RKO (cell line): ENCODE data around the gene AMOTL1.

ENCODE experiments used
- DNase-seq: peaks from one replicate; pipeline ENCODE4 v3.0.0-alpha.2; 2016; ENCODE audit warnings: low spot score

Gene AMOTL1

GRCh38 chr11:94741022-94741679, 27.0 kb upstream of the AMOTL1 start:
- DNase-seq = no peak

GRCh38 chr11:94742665-94743064, 25.5 kb upstream of the AMOTL1 start:
- DNase-seq = no peak

DNA sequence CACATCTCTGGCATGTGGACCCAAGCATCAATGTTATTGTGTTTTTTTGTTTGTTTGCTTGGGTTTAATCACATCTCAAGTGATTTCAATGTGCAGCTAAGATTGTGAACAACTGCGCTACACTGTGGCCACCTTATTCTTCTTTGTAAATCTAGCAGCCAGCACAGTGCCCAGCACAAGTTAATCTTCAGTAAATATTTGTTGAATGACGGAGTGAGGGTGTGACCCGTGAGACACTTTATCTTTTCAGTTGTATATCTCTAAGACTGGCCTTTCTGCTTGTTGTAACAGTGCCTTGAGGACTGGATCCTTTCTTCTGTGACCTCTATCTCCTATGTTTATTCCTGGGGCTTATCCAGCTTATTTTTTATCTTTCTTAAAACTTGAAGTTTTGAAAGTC, 21.4 kb upstream of the AMOTL1 start:
- no peak for DNase-seq

GRCh38 chr11:94747146-94747545, 21.0 kb upstream of the AMOTL1 start:
- DNase-seq = no peak

DNA sequence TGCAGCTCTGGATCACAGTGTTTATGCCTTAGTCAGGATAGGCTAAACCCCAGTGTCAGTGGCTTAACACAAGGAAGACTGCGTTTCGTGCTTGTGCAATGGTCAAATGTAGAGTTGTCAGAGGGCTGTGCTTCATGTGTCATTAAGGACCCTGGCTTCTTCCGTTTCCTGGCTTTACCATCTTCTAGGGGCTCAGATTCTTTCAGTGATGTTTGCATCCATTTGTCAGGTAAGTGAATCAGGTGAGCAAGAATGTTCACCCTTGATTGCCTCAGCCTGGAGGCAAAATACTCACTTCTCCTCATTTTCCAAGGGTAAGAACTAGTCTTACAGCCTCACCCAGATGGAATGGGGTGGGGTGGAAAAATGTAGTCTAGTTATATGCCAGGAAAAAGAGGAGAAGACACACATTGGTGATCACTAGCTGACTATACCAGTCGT, 20.5 kb upstream of the AMOTL1 start:
- DNase-seq = no peak

GRCh38 chr11:94749369-94749768, 18.8 kb upstream of the AMOTL1 start:
- DNase-seq = no peak

DNA sequence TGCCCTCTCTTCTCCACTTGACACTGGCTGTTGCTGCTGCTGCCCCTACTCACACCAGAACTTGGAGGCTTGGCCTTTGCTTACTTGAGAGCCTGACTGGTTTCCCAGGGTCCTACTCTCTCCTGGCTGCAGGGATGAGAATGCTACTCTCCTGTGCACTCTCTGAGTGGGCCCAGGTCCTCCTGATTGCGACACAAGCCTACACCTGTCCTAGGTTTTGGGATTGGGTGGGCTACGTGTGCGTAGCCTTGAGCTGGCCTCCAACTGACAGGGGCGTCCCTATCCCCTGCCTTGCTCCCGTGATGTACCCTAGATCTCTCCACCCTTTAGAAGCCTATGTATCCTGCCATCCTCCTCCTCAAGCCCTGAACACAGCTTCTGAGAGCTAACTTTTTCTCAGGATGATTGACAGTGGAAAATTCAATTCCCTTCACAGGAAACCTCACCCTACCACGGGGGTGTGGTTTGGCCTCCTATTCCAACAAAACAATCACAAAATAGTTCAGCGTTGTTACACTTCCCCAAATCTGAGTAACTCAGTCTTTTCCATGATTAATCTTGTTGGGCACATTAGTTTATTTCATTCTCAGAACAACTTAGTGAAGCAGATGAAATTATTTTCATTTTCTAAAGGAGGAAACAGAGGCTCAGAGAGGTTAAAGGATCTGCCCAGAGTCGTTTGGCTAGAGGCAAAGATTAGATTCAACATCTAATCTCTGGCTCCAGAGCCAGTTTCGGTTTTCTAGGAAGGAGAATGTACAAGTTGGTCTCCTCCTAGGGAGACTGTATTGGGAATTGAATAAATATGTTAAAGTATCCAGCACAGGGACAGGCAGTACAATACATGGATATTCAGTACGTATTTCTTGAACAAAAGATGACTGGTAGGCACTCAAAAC, 17.6 kb upstream of the AMOTL1 start:
- DNase-seq = no peak

DNA sequence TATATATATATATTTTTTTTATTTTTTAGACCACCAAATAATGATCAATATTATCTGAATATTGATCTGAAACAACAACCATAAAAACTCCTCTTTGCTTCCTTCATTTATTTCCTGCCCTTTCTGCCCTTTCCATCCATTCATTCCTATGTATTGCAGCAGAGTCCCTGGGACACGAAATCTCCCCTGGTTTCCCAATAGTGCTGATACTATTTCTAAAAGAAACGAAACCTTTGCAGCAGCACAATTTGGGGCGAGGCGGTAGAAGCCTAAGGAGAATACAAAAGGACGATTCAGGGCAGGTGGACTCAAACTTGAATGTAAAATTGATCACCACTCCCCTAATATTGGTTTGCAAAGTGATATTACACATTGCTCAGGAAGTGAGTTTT, 16.9 kb upstream of the AMOTL1 start:
- DNase-seq = no peak

- no peak for DNase-seq
These were observed 16.4 kb upstream of the AMOTL1 start for GRCh38 chr11:94751786-94752185.

GRCh38 chr11:94753630-94754029, 14.5 kb upstream of the AMOTL1 start:
- DNase-seq = no peak

GRCh38 chr11:94754335-94754734, 13.8 kb upstream of the AMOTL1 start:
- DNase-seq = no peak

DNA sequence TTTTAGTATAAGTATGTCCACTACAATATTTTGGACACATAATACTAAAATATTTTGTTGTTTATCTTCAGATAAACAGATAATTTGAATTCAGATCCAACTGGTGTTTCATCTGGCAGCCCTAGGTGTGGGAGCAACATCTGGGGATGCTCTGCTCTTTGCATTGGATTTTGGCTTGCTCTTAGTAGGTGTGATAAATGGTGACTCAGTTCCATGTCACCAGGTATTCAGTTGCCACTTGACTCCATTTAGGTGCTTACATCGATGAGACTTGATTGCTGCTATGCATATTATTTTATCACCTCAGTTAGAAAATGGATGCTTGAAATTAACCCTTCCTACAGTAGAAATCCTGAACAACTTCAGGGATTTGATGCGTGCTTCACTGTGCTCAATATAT, 13.3 kb upstream of the AMOTL1 start:
- DNase-seq = no peak

- no peak for DNase-seq
These were observed 12.7 kb upstream of the AMOTL1 start for GRCh38 chr11:94755494-94755893.

GRCh38 chr11:94757037-94757735, 11.0 kb upstream of the AMOTL1 start:
- no peak for DNase-seq

GRCh38 chr11:94758666-94759065, 9.5 kb upstream of the AMOTL1 start:
- no peak for DNase-seq

GRCh38 chr11:94759522-94759921, 8.6 kb upstream of the AMOTL1 start:
- no peak for DNase-seq

- DNase-seq = no peak
These were observed 7.9 kb upstream of the AMOTL1 start for GRCh38 chr11:94760296-94760695.

- peak; percentile 12 for DNase-seq
These were observed 5.9 kb upstream of the AMOTL1 start for GRCh38 chr11:94762208-94762607.

- DNase-seq = no peak
These were observed 5.2 kb upstream of the AMOTL1 start for GRCh38 chr11:94762995-94763394.

GRCh38 chr11:94766713-94767206, 1.4 kb upstream of the AMOTL1 start:
- no peak for DNase-seq

DNA sequence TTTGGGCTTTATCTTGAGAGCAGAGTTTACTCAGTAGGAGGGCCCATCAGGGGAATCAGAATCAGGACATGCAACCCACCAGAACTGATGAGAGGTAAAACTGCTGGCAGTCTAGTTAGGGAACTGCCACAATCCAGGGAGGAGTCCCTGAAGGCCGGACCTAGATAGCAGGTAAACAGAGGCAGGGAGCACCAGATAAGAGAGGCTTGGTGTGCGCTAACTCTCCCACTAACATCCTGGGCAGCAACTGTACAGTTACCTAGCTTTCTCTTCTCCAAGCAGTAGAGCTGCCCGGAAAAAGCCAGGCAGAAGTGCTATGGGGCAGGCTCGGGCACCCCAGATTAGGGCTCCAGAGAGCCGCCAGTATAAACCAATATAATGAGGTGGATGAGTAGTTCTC, 865 bp upstream of the AMOTL1 start:
- no peak for DNase-seq
